Activated CD8-positive, alpha-beta memory T cell treated with anti-CD3 and anti-CD28 coated beads, Interleukin-2, amount 50 U/mL, for 24 hours (primary cell): ENCODE measurements around the gene CCDC183.
A peak's percentile ranks its signal among the peaks of the same experiment; 100 is the strongest.
"Not testable (repeated sequence)": the region's sequence is repeated elsewhere in the genome, so short reads cannot be mapped to it uniquely, and the experiment has no call there.

Source experiments
- DNase-seq: peaks from one replicate; pipeline ENCODE4 v3.0.0-alpha.2; 2020; ENCODE audit errors: extremely low read depth

CCDC183 gene

DNA sequence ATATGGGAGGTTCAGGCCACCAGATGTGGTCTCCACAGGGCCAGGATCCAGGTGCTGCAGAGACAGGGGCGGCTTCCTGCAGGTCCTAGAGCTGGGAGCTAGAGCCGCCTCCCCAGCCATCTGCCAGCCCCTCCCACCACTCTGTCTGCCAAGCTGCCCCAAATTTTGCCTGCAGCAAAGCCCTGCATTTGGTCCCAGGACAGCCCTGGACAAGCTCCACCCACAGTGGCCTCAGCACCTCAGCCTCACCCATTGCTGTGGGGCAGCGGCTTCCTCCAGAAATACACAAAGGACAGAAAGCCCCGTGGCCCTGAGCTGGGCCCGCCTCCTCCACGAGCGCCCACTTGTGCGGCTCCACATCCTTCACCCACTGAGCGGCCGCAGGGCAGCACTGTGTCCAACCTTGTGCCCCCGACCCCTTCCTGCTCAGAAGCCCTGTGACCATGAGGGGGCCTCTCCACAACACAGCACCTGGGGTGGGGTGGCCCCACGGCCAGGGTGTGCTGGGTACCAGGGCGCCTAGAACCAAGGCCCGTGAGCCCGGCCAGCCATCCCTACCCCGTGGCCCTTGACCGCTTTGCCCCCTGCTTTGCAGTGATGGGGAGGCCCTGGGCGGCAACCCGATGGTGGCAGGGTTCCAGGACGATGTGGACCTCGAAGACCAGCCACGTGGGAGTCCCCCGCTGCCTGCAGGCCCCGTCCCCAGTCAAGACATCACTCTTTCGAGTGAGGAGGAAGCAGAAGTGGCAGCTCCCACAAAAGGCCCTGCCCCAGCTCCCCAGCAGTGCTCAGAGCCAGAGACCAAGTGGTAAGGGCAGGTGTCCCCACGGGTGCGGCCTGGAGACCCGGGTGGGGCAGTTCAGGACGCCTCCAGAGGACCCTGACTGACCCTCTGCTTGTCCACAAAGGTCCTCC lies 42.4 kb downstream of the CCDC183 start:
- no peak for DNase-seq

DNA sequence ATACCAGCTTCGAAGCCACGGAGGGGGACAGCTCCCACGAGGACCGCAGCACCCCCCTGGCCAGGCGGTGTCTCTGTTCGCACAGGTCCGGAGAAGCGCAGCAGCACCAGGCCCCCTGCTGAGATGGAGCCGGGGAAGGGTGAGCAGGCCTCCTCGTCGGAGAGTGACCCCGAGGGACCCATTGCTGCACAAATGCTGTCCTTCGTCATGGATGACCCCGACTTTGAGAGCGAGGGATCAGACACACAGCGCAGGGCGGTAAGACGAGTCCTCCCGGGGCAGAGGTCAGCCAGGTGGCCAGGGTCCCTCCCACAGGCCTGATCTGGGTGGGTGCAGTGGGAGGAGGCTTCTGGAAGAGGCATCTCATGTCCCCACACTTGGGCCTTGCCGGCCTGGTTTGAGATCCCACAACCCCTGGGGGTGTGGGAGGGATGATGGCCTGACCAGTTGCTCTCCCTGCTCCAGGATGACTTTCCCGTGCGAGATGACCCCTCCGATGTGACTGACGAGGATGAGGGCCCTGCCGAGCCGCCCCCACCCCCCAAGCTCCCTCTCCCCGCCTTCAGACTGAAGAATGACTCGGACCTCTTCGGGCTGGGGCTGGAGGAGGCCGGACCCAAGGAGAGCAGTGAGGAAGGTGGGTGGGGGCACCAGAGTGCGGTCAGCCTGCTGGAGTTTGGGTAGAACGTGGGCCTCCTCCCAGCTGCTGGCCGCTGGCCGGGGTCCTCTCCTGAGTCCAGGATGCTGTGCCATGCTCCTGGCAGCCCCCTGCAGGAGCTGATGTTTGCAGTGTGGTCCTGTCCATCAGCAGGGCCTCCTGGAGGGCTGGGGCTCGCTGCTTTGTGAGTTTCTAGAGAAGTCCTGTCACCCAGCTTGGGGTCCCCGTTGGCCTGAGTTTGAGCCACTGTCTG lies 43.3 kb downstream of the CCDC183 start:
- no peak for DNase-seq

DNA sequence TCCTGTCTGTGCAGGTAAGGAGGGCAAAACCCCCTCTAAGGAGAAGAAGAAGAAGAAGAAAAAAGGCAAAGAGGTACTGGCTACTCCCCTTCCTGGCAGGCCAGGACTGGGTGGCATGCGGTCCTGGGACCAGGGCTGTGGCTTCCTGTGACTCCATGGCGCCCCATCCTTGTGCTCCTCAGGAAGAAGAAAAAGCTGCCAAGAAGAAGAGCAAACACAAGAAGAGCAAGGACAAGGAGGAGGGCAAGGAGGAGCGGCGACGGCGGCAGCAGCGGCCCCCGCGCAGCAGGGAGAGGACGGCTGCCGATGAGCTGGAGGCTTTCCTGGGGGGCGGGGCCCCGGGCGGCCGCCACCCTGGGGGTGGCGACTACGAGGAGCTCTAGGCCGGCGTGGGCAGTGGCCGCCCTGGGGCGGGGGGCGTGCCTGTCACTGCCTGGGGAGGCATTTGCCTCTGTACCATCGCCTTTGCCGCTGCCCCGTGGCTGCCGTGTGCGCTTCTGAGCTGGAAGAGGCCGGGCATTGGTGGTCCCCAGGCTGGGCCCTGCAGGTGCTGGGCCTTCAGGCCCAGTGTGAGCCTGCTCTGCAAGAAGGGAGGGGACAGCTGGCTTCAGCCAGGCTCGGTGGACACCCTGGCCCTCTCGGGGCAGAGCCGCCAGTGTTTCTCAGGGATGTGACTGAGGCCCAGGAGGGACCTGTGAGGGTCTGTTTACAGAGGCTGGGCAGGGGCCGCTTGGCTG lies 44.2 kb downstream of the CCDC183 start:
- DNase-seq, result no peak

DNA sequence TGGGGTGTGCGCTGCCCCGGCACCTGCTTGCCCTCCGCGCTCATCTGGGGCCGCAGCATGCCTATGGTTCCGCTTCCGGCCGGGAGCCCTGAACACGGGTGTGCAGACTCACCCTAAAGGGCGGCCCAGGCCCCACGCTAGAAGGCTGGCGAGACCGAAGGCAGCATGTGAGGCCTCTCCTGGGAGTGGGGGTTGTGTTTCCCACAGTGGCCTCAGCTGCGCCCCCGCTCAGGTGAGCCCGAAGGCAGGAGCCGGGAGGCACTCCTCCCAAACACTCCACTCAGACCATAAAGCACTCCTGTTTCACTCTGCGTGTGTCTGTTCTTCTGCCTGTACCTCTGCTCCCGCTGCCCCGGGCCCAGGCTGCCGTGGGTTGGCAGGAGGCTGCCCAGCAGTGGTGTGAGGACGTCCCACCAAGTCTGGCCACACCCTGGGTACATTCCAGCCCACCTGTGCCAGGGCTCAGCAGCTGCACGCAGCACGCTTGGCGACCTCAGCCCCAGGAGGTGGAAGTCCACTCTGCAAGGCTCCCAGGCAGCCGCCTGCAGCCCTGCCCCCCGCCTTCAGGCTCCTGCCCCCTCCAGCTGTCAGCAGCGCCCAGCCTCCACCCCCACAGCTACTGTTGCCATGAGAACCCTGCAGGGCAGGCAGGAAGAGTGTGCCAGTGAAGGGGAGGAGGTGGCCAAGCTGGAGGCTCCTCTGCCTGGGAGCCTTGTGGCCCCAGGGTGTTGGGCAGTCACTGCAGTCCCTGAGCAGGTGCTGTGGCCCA lies 44.9 kb downstream of the CCDC183 start:
- no peak for DNase-seq

DNA sequence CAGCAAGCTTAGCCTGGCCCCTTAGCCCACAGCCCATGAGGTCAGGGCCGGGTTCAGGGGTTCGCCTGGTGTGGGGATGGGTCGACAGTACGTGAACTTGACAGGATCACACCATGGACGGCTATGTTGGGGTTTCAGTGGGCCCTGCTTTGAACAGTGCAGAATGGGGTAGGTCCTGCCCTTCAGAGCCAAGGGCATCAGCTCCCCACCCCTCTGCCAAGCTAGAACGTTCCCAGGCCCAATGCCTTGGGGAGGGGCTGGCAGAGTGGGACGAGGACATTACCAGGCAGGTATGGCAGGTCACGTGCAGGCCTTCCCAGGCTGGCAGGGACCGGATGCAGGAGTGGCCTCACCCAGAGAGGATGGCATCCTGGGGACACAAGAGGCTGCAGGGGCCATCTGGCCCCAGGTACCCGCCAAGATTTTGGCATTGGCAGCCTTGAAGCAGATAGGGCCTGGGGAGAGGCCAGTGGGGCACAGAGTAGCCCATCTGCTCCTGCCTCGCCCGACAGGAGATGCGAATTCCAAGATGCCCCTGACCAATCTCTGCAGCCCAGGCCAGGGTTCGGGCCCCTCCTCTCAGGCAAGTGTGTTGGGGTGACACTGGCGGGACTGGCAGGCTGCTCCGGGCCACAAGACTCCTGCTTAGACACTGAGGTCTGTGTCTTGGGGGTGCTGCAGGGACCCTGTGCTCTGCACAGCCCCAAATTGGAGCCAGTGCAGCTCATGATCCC lies 45.7 kb downstream of the CCDC183 start:
- DNase-seq, result not testable (repeated sequence)

DNA sequence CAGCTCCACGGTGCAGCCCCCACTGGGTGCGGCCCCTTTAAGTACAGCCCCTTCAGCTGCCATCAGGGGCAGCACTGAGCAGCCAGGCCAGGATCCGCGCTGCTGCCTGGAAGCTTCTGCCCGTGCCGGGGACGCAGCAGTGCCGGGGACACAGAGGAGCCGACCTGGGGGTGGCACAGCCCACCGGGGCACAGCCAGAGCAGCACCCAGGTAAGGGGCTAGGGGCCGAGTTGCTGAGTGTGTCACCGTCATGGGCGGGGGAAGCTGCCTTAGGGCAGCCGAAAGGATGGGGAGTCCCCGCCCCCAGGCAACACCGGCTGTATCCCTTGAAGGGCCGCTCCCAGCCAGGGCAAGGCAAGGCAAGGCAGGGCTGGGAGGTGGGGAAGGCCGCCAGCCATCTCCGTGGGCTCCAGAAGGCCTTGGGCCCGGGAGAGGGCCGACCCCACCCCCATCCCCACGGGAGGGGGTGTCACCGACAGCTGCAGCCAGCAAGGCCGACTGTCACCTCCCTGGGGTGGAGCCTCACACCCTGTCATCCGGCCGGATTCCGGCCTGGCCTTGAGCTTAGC lies 46.3 kb downstream of the CCDC183 start, which contains the start of gene AJM1:
TSS of gene AJM1 (plus strand) at position 99 of the 569 bp plus-strand sequence. CDS start 1,937 bp downstream, outside the sequence.
- peak; percentile 50 for DNase-seq

DNA sequence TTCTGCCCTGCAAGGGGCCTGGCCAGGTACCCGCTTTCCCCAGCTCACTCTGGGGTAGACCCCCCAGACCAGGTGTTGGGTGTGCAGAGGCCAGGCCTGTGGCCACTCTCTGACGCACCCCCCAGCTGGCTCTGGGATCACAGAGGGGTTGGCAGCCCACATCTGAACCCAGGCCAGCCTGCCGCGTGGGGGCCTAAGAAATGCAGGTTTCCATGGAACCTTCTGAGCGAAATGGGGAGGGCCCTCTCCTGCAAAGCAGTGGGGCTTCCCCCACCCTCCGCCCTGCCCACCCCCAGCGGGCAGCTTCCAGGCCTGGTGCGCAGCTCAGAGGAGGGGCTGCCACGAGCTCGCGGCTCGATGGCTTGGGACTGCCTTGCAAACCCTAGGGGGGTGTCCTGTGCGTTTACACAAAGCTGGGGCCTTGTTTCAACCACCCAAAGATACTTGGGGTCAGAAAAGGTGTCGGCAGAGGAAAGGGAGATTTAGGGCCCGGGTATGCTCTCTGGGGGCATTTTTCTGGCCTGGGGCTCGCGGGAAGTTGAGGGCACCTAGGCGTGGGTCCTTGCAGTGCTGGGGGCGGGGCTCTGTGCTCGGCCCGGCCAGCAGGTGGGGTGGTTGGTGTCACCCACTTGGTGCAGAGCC lies 47.1 kb downstream of the CCDC183 start:
- DNase-seq, result not testable (repeated sequence)

DNA sequence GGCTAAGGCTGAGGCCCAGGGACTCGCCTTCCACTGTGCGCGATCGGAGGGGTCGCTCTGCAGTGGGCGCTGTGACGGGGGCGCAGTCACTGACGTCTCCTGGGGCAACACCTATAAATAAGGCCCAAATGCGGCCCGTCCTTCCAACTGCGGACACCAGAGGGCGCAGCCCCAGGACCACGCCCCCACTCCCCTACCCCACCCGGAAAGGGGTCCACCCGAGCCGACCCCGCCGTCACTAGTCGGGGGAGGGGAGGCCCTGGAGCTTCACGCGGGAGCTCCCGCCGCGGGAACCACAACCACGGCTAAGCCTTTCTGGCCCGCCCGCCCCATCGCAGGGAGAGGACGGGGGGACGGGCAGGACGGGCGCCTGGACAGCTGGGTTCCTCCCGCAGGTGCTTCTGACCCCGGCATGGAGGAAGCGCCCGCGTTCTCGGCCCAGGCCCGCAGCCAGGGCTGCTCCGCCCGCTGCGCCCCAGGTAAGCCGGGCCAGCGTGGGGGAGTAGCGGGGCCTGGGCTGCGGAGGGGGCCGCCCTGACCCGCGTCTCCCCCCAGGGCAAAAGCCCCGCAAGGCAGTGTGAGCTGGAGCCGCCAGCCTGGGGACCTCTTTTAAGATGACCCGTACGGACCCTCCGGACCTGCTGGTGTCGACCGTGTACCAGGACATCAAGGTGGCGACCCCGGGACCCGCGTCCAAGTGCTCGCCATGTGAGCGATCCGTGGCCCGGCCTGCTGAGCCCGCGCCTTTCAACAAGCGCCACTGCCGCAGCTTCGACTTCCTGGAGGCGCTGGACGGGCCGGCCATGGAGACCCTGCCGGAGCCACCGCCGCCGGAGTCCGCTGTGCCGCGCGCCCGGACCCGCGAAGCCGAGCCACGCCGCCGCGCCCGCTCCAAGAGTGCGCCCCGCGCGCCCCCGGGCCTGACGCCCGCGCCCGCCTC lies 47.9 kb downstream of the CCDC183 start:
- not testable (repeated sequence) for DNase-seq

DNA sequence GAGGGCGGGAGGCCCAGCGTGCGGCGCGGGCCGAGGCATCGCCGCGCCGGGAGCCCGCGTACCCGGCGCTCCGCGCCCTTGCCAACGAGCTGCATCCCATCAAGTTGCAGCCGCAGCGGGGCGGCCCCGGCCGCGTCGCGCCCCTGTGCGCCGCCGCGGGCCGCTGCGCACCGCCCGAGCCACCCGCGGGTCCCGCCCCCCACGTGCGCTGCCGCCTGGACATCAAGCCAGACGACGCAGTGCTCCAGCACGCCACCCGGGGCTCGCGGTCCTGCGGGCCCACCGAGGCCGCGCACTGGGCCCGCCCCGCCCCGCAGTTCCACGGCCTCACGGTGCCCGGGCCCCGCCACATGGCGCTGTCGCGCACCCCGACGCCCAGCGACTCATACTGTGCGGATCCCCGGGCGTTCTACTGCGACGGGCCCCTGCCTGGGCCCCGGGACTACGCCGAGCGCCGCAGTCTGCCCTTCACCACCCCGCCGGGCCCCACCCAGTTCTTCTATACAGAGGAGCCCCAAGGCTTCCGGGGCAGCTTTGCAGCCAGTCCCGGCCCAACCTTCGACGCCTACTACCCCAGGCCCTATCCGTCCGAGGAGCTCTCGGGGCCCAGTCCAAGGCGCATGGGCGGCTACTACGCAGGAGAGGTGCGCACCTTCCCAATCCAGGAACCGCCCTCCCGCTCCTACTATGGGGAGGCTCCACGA lies 48.8 kb downstream of the CCDC183 start:
- DNase-seq, result no peak

DNA sequence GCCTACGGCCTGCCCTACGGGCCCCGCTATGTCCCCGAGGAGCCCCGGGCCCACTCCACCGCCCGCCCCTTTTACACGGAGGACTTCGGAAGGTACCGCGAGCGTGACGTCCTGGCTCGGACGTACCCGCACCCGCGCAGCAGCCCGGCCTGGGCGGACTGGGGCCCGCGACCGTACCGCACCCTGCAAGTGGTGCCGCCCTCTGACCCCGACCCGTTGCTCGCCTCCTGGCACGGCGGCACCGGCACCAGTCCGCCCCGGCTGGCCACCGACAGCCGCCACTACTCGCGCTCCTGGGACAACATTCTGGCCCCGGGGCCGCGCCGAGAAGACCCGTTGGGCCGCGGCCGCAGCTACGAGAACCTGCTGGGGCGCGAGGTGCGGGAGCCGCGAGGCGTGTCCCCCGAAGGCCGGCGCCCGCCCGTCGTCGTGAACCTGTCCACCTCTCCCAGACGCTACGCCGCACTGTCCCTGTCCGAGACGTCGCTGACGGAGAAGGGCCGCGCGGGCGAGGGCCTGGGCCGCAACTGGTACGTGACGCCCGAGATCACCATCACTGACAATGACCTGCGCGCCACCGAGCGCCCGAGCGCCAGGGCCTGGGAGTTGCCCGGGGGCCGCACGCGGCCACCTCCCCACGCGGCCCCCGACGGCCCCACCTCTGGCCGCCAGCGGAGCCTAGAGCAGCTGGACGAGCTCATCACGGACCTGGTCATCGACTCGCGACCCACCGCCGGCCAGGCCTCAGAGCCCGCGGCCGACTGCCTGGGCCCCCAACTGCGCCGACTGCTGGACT lies 49.5 kb downstream of the CCDC183 start:
- no peak for DNase-seq

DNA sequence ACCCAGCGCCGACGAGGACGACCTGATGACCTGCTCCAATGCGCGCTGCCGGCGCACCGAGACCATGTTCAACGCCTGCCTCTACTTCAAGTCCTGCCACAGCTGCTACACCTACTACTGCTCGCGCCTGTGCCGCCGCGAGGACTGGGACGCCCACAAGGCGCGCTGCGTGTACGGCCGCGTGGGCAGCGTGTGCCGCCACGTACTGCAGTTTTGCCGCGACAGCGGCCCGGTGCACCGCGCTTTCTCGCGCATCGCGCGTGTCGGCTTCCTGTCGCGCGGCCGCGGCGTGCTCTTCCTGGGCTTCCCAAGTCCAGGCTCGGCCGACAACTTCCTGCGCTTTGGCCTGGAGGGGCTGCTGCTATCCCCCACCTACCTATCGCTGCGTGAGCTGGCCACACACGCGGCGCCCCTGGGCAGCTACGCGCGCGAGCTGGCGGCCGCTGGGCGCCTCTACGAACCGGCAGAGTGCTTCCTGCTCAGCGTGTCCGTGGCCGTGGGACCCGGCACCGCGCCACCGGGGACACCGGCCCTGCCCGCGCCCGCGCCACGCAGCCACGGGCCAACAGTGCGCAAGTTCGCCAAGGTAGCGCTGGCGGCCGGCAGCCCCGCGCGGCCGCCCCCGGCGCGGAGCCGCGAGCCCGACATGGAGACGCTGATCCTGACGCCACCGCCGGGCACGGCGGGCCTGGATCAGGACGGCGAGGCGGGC lies 50.4 kb downstream of the CCDC183 start:
- no peak for DNase-seq

DNA sequence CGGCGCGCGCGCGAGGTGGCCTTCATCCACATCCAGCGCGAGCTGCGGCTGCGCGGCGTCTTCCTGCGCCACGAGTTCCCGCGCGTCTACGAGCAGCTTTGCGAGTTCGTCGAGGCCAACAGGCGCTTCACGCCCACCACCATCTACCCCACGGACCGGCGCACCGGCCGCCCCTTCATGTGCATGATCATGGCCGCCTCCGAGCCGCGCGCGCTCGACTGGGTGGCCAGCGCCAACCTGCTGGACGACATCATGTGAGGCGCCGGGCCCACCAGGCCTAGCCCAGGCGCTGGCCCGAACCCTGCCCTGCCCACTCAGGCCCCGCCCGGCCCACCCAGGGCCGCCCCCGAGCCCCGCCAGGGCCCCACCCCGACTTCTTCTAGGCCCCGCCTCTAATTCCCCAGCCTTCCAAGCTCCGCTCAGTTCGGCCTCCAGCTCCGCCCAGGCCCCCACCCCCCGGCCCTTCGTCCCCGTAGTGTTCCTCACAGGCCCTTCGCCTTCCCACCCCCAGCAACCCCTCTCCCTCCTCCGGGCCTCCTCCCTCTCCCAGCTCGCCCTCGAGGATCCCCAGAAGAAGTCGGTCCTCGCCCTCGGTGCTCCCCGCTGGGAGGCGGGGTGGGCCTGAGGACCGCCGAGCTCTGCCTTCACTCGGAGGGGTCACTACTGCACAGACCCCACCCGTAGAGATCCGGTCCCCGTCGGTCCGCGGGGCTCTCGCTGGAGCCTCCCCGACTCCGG lies 51.1 kb downstream of the CCDC183 start:
- no peak for DNase-seq

DNA sequence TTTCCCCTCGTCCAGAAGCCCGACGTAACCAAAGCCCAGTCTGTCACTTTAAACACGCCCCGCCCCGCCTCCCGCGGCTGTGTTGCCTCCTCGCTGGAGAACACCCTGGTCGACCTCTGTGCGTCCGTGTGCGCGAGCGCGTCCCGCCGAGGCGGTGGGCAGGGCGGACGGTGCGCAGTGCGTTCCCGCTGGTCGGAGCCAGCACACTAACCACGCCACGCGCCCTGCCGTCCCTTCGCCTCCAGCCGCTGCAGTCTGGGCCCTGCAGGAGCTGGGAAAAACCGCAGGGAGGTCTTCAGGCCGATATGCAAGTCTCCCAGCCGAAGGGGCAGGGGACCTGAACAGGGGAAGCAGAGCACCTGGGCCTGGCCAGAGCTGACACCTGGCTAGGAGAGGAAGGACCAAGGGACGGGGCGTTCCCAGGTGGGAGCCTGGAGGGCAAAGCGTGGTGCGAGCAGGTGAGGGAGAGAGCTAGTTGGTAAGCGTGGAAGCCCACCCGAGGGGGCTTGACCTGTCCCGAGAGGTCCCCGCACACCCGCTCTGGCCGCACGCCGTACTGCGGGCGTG lies 51.8 kb downstream of the CCDC183 start:
- peak; percentile 37 for DNase-seq

DNA sequence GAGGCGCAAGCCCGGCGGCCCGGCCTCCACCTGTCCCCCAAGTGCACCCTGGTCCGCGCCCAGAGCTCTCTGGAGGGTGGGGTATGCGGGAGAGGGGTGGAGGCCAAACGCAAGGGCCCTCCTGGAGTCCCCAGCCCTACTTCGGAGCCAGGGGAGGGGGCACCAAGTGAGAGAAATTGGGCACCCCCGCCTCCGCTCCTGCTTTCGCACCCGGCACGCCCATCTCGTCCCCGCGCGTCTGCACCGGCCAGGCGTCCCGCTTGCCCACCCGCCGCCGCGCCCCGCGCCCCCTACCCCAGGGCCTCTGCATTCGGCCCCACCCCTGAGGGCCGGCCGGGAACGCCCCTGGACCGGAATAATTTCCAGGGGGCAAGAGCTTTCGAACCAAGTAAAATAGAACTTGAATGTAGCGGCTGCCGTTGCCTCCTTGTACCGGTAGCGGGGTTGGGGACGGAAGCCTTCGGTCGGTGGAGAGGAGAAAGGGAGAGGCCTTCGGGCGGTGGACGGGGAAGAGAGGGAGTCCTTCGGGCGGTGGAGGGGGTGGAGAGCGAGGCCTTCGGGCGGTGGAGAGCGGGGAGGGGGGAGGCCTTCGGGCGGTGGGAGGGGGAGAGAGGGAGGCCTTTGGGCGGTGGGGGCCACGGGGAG lies 52.4 kb downstream of the CCDC183 start:
- no peak for DNase-seq
